Measurements from ENCODE around the gene LMTK3. TPM values are rescaled to one million over a fixed set of nuclear protein-coding genes. Genes with fewer than 3 reads are reported as not detected.

The LMTK3 gene
- total and polyA plus RNA-seq, 2 donors (not counting 1 experiment from before 2014, with no cell fraction given) = 0.17 TPM; not detected in 1

DNA sequence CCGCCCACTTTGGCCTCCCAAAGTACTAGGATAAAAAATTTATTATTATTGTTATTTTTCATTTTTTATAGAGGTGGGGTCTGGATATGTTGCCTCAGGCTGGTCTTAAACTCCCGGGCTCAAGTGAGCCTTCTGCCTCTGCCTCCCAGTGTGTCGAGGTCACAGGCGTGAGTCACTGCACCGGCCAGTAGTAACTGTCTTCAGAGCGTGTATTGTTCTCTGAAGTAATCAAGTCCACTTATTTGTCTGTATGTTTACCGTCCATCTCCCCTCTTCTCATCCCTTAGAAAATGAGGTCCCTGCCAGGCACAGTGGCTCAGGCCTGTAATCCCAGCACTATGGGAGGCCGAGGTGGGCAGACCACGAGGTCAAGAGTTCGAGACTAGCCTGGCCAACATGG lies 22.1 kb upstream of the LMTK3 start:
- H3K27ac ChIP-seq (ENCODE audit: insufficient read depth, low read length) = no peak overlapping the region

DNA sequence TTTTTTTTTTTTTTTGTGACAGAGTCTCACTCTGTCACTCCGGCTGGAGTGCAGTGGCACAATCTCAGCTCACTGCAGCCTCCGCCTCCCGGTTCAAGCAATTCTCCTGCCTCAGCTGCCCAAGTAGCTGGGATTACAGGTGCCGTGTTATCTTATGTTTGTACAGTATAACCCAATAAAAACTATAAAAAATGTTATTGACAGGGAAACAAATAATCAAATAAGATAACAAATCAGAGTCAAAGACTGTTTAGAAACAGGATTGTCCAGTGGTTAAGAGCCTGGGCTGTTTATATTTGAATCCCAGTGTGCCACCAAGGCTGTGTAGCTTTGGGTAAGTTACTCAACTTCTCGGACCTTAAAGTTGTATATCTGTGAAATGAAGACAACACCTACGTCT lies 19.1 kb upstream of the LMTK3 start:
- H3K9ac ChIP-seq (ENCODE audit: insufficient read depth, low read length) = no peak overlapping the region
- DNase-seq (ENCODE audit: low read depth in 2 of 2) = no peak
- no peaks in the 10 kb centered on the region for H3K4me1 ChIP-seq (ENCODE audit: control insufficient read depth, extremely low read depth, insufficient read depth, low read length)
- H4K20me1 ChIP-seq (ENCODE audit: control insufficient read depth, extremely low read depth, insufficient read depth, low read length) = no peaks in the 10 kb centered on the region
- H3K27ac ChIP-seq (ENCODE audit: insufficient read depth, low read length) = no peak overlapping the region
- H3K36me3 ChIP-seq (ENCODE audit: control insufficient read depth, insufficient read depth, low read length) = no peaks in the 10 kb centered on the region
- no peak overlapping the region for H2AFZ ChIP-seq (ENCODE audit: low read length)
- no peaks in the 10 kb centered on the region for H3K79me2 ChIP-seq (ENCODE audit: control insufficient read depth, insufficient read depth, low read length)
- no peaks in the 10 kb centered on the region for H3K9me3 ChIP-seq (ENCODE audit: control insufficient read depth, insufficient read depth, low read depth, low read length)
- TF ChIP-seq EZH2 (IDR thresholded peaks at IDR 0.05; ENCODE audit: low read length, missing control alignments) = no peak
- TF ChIP-seq, protein P1, sequence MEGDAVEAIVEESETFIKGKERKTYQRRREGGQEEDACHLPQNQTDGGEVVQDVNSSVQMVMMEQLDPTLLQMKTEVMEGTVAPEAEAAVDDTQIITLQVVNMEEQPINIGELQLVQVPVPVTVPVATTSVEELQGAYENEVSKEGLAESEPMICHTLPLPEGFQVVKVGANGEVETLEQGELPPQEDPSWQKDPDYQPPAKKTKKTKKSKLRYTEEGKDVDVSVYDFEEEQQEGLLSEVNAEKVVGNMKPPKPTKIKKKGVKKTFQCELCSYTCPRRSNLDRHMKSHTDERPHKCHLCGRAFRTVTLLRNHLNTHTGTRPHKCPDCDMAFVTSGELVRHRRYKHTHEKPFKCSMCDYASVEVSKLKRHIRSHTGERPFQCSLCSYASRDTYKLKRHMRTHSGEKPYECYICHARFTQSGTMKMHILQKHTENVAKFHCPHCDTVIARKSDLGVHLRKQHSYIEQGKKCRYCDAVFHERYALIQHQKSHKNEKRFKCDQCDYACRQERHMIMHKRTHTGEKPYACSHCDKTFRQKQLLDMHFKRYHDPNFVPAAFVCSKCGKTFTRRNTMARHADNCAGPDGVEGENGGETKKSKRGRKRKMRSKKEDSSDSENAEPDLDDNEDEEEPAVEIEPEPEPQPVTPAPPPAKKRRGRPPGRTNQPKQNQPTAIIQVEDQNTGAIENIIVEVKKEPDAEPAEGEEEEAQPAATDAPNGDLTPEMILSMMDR (conservative IDR thresholded peaks at IDR 0.05 in 1 of 2, IDR thresholded peaks at IDR 0.05 in 1 of 2; ENCODE audit: low read depth in 1 of 2, low read length in 2 of 2) = no peak
- no peak overlapping the region for H3K4me3 ChIP-seq (replicated peaks in 1 of 4; ENCODE audit: control extremely low read depth in 1 of 4, insufficient read depth in 1 of 4, low read depth in 3 of 4, low read length in 4 of 4)
- no peak overlapping the region for H3K4me2 ChIP-seq (ENCODE audit: extremely low read depth, insufficient read depth, low read length)
- no peaks in the 10 kb centered on the region for H3K27me3 ChIP-seq (ENCODE audit: control insufficient read depth, insufficient read depth, low read length)

More for the DNA sequence above, 22.1 kb upstream of the LMTK3 start:
- H3K4me3 ChIP-seq (replicated peaks in 1 of 4; ENCODE audit: control extremely low read depth in 1 of 4, insufficient read depth in 1 of 4, low read depth in 3 of 4, low read length in 4 of 4) = no peak overlapping the region
- no peaks in the 10 kb centered on the region for H3K9me3 ChIP-seq (ENCODE audit: control insufficient read depth, insufficient read depth, low read depth, low read length)
- no peaks in the 10 kb centered on the region for H4K20me1 ChIP-seq (ENCODE audit: control insufficient read depth, extremely low read depth, insufficient read depth, low read length)
- H3K27me3 ChIP-seq (ENCODE audit: control insufficient read depth, insufficient read depth, low read length) = no peaks in the 10 kb centered on the region
- no peak overlapping the region for H3K9ac ChIP-seq (ENCODE audit: insufficient read depth, low read length)
- H2AFZ ChIP-seq (ENCODE audit: low read length) = no peak overlapping the region
- H3K36me3 ChIP-seq (ENCODE audit: control insufficient read depth, insufficient read depth, low read length) = no peaks in the 10 kb centered on the region
- H3K4me2 ChIP-seq (ENCODE audit: extremely low read depth, insufficient read depth, low read length) = no peak overlapping the region
- no peaks in the 10 kb centered on the region for H3K79me2 ChIP-seq (ENCODE audit: control insufficient read depth, insufficient read depth, low read length)
- TF ChIP-seq, protein P1 (conservative IDR thresholded peaks at IDR 0.05 in 1 of 2, IDR thresholded peaks at IDR 0.05 in 1 of 2; ENCODE audit: low read depth in 1 of 2, low read length in 2 of 2) = no peak
- TF ChIP-seq EZH2 (IDR thresholded peaks at IDR 0.05; ENCODE audit: low read length, missing control alignments) = no peak
- no peak for DNase-seq (ENCODE audit: low read depth in 2 of 2)
- H3K4me1 ChIP-seq (ENCODE audit: control insufficient read depth, extremely low read depth, insufficient read depth, low read length) = no peaks in the 10 kb centered on the region

DNA sequence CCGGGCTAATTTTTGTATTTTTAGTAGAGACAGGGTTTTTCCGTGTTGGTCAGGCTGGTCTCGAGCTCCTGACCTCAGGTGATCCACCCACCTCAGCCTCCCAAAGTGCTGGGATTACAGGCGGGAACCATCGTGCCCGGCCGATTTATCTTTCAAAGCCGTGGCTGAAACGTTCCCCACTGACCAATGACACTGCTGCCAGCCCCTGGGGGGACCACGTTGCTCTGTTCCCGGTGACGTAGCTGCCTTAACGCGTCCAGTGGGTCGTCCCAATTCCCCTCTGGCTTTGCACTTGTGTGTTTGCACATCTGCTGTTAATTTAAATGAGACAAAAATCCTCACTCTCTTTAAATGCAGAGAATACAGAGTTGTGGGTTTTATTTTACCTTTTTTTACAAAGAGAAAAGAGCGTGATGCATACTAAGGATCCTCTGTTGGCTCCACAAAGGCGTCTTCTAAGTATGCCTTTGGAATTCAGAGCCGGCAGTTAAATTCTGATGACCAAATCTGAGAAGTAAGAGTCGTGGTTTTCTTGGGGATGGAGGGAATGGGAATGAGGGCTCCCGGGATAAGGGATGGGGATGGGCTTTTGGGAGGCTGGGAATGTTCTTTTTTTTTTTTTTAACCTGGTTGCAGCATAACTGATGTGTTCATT lies 18.6 kb upstream of the LMTK3 start:
- Histone ChIP-seq H4K20me1 (ENCODE audit: control insufficient read depth, extremely low read depth, insufficient read depth, low read length) (no peaks in the 10 kb centered on the region), H3K79me2 (ENCODE audit: control insufficient read depth, insufficient read depth, low read length) (no peaks in the 10 kb centered on the region), H2AFZ (ENCODE audit: low read length) (no peak overlapping the region), H3K9ac (ENCODE audit: insufficient read depth, low read length) (no peak overlapping the region), H3K27me3 (ENCODE audit: control insufficient read depth, insufficient read depth, low read length) (no peaks in the 10 kb centered on the region), H3K27ac (ENCODE audit: insufficient read depth, low read length) (no peak overlapping the region), H3K4me3 (replicated peaks in 1 of 4; ENCODE audit: control extremely low read depth in 1 of 4, insufficient read depth in 1 of 4, low read depth in 3 of 4, low read length in 4 of 4) (no peak overlapping the region), H3K4me1 (ENCODE audit: control insufficient read depth, extremely low read depth, insufficient read depth, low read length) (no peaks in the 10 kb centered on the region), H3K9me3 (ENCODE audit: control insufficient read depth, insufficient read depth, low read depth, low read length) (no peaks in the 10 kb centered on the region), H3K4me2 (ENCODE audit: extremely low read depth, insufficient read depth, low read length) (no peak overlapping the region), H3K36me3 (ENCODE audit: control insufficient read depth, insufficient read depth, low read length) (no peaks in the 10 kb centered on the region)
- no peak for DNase-seq (ENCODE audit: low read depth in 2 of 2)
- TF ChIP-seq, protein P1 (conservative IDR thresholded peaks at IDR 0.05 in 1 of 2, IDR thresholded peaks at IDR 0.05 in 1 of 2; ENCODE audit: low read depth in 1 of 2, low read length in 2 of 2) = no peak
- no peak for TF ChIP-seq EZH2 (IDR thresholded peaks at IDR 0.05; ENCODE audit: low read length, missing control alignments)
